Measurements from ENCODE around the gene TUBD1. TPM values are rescaled to one million over a fixed set of nuclear protein-coding genes. Genes with fewer than 3 reads are reported as not detected.

TUBD1 gene
- total and polyA plus RNA-seq, 2 of the 13 experiments (the other 11 are each of a cell fraction or from before 2014, with no cell fraction given) = 18.2 to 25.9 TPM

DNA sequence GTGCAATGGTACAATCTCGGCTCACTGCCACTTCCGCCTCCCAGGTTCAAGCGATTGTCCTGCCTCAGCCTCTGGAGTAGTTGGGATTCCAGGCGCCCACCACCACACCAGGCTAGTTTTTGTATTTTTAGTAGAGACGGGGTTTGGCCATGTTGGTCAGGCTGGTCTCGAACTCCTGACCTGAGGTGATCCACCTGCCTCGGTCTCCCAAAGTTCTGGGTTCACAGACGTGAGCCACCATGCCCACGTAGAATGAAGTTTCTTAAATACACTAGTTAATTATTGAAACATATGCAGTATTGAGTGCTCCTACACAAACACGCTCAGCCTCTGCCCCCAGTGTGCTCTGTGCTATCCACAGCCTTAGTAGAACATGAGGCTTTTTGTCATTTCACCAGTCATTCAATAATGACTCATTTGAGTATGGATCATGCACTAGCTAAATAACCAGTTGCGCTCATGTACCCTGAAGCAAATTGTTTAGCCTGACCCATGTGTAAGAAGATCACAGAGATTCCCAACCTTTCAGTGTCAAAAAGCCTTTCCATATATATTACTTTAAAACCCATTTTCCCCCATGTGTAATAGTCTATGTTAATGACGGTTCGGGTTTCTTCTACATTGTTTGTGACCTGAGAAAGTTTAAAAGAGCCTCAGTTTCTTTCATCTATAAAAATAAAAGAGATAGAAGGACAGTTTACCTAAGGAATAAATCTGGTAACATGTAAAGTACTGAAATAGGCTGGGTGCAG, 49.7 kb downstream of the TUBD1 start (continued):
- TF ChIP-seq ZFP62 (CRISPR knock-in tag; IDR thresholded peaks at IDR 0.05) (no peak; the same call in 1 of the 2 replicates), ZFAT (CRISPR knock-in tag; conservative IDR thresholded peaks at IDR 0.05) (no peak), CHCHD3 (CRISPR knock-in tag; IDR thresholded peaks at IDR 0.05) (no peak), NCOA2 (CRISPR knock-in tag; IDR thresholded peaks at IDR 0.05) (peak; percentile 61), ZNF251 (CRISPR knock-in tag; IDR thresholded peaks at IDR 0.05) (no peak), ZNF205 (CRISPR knock-in tag; IDR thresholded peaks at IDR 0.05) (peak; percentile 83), CEBPB (IDR thresholded peaks at IDR 0.05; ENCODE audit: borderline replicate concordance, low read depth, low read length) (no peak), ZMYM3 (CRISPR knock-in tag; IDR thresholded peaks at IDR 0.05) (peak; percentile 85), NFE2 (CRISPR knock-in tag; IDR thresholded peaks at IDR 0.05) (0 out of 2 replicates have a peak, but pooled peaks have one; percentile 42), YY1 (IDR thresholded peaks at IDR 0.05; ENCODE audit: insufficient read depth, insufficient replicate concordance, low read depth, low read length) (peak; percentile 16), MIER2 (CRISPR knock-in tag; IDR thresholded peaks at IDR 0.05) (peak; percentile 87), ZNF180 (CRISPR knock-in tag; IDR thresholded peaks at IDR 0.05; ENCODE audit: borderline replicate concordance, low read depth) (0 out of 2 replicates have a peak, but pooled peaks have one; percentile 52), RFX1 (IDR thresholded peaks at IDR 0.05) (no peak), ELF3 (CRISPR knock-in tag; IDR thresholded peaks at IDR 0.05) (peak; percentile 74), SP140L (CRISPR knock-in tag; IDR thresholded peaks at IDR 0.05; ENCODE audit: borderline replicate concordance) (no peak; the same call in 1 of the 2 replicates), ZNF841 (CRISPR knock-in tag; IDR thresholded peaks at IDR 0.05; ENCODE audit: borderline replicate concordance) (no peak; the same call in 1 of the 2 replicates)
- TF ChIP-seq, protein P1, sequence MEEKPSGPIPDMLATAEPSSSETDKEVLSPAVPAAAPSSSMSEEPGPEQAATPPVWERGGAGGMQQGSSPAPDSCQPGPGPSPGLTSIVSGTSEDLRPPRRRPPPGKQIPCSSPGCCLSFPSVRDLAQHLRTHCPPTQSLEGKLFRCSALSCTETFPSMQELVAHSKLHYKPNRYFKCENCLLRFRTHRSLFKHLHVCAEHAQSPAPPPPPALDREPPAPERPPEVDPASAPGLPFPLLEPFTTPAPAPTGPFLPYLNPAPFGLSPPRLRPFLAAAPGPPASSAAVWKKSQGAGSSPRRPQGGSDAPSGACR (CRISPR knock-in tag; IDR thresholded peaks at IDR 0.05) = no peak; the same call in 1 of the 2 replicates
- TF ChIP-seq, protein P2, sequence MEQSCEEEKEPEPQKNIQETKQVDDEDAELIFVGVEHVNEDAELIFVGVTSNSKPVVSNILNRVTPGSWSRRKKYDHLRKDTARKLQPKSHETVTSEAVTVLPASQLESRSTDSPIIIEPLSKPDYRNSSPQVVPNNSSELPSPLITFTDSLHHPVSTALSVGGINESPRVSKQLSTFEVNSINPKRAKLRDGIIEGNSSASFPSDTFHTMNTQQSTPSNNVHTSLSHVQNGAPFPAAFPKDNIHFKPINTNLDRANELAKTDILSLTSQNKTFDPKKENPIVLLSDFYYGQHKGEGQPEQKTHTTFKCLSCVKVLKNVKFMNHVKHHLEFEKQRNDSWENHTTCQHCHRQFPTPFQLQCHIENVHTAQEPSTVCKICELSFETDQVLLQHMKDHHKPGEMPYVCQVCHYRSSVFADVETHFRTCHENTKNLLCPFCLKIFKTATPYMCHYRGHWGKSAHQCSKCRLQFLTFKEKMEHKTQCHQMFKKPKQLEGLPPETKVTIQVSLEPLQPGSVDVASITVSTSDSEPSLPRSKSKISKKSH (CRISPR knock-in tag; IDR thresholded peaks at IDR 0.05; ENCODE audit: borderline replicate concordance) = no peak; the same call in 1 of the 2 replicates
- TF ChIP-seq, protein P3, sequence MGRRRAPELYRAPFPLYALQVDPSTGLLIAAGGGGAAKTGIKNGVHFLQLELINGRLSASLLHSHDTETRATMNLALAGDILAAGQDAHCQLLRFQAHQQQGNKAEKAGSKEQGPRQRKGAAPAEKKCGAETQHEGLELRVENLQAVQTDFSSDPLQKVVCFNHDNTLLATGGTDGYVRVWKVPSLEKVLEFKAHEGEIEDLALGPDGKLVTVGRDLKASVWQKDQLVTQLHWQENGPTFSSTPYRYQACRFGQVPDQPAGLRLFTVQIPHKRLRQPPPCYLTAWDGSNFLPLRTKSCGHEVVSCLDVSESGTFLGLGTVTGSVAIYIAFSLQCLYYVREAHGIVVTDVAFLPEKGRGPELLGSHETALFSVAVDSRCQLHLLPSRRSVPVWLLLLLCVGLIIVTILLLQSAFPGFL (CRISPR knock-in tag; IDR thresholded peaks at IDR 0.05) = no peak
- TF ChIP-seq, protein P4, sequence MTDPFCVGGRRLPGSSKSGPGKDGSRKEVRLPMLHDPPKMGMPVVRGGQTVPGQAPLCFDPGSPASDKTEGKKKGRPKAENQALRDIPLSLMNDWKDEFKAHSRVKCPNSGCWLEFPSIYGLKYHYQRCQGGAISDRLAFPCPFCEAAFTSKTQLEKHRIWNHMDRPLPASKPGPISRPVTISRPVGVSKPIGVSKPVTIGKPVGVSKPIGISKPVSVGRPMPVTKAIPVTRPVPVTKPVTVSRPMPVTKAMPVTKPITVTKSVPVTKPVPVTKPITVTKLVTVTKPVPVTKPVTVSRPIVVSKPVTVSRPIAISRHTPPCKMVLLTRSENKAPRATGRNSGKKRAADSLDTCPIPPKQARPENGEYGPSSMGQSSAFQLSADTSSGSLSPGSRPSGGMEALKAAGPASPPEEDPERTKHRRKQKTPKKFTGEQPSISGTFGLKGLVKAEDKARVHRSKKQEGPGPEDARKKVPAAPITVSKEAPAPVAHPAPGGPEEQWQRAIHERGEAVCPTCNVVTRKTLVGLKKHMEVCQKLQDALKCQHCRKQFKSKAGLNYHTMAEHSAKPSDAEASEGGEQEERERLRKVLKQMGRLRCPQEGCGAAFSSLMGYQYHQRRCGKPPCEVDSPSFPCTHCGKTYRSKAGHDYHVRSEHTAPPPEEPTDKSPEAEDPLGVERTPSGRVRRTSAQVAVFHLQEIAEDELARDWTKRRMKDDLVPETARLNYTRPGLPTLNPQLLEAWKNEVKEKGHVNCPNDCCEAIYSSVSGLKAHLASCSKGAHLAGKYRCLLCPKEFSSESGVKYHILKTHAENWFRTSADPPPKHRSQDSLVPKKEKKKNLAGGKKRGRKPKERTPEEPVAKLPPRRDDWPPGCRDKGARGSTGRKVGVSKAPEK (CRISPR knock-in tag; IDR thresholded peaks at IDR 0.05; ENCODE audit: borderline replicate concordance) = no peak
- TF ChIP-seq, protein P5, sequence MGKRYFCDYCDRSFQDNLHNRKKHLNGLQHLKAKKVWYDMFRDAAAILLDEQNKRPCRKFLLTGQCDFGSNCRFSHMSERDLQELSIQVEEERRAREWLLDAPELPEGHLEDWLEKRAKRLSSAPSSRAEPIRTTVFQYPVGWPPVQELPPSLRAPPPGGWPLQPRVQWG (CRISPR knock-in tag; IDR thresholded peaks at IDR 0.05; ENCODE audit: borderline replicate concordance, low read depth) = no peak
- TF ChIP-seq, protein P6, sequence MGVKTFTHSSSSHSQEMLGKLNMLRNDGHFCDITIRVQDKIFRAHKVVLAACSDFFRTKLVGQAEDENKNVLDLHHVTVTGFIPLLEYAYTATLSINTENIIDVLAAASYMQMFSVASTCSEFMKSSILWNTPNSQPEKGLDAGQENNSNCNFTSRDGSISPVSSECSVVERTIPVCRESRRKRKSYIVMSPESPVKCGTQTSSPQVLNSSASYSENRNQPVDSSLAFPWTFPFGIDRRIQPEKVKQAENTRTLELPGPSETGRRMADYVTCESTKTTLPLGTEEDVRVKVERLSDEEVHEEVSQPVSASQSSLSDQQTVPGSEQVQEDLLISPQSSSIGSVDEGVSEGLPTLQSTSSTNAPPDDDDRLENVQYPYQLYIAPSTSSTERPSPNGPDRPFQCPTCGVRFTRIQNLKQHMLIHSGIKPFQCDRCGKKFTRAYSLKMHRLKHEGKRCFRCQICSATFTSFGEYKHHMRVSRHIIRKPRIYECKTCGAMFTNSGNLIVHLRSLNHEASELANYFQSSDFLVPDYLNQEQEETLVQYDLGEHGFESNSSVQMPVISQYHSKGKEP (CRISPR knock-in tag; IDR thresholded peaks at IDR 0.05) = no peak
